Immature natural killer cell (primary cell): ENCODE measurements around the gene NRM. TPM values are rescaled to one million over a fixed set of nuclear protein-coding genes. Genes with fewer than 3 reads are reported as not detected.
A peak's percentile ranks its signal among the peaks of the same experiment; 100 is the strongest.

ENCODE experiments used
- DNase-seq, 3 donors: peaks; one replicate each; pipeline ENCODE4 v3.0.0; 2022; ENCODE audit warnings: mixed read lengths in 1 of 3
- H3K27ac Mint-ChIP-seq, 6 donors: one replicate each; pipeline ENCODE4 v1.8.0; 2020; ENCODE audit warnings: mixed read lengths in 6 of 6, mild to moderate bottlenecking in 5 of 6, inconsistent platforms in 4 of 6, moderate library complexity in 3 of 6
- H3K27me3 Mint-ChIP-seq, 3 donors: one replicate each; pipeline ENCODE4 v1.8.0; 2020 to 2021; ENCODE audit warnings: low read depth in 3 of 3, mild to moderate bottlenecking in 3 of 3, mixed read lengths in 3 of 3, moderate library complexity in 3 of 3, inconsistent platforms in 1 of 3
- H3K36me3 Mint-ChIP-seq, 3 donors: one replicate each; pipeline ENCODE4 v1.8.0; 2020; ENCODE audit warnings: mixed read lengths in 3 of 3, inconsistent platforms in 2 of 3, mild to moderate bottlenecking in 2 of 3
- H3K4me1 Mint-ChIP-seq, 2 donors: one replicate each; pipeline ENCODE4 v1.8.0; 2020; ENCODE audit warnings: inconsistent platforms in 2 of 2, mild to moderate bottlenecking in 2 of 2, mixed read lengths in 2 of 2, moderate library complexity in 1 of 2
- H3K4me3 Mint-ChIP-seq, 5 donors: one replicate each; pipeline ENCODE4 v1.8.0; 2020; ENCODE audit warnings: mild to moderate bottlenecking in 5 of 5, mixed read lengths in 5 of 5, inconsistent platforms in 3 of 5, moderate library complexity in 3 of 5
- H3K9me3 Mint-ChIP-seq, 6 donors: one replicate each; pipeline ENCODE4 v1.8.0; 2020; ENCODE audit warnings: mild to moderate bottlenecking in 6 of 6, mixed read lengths in 6 of 6, inconsistent platforms in 4 of 6, moderate library complexity in 3 of 6
- polyA plus RNA-seq, 3 donors: library from polyadenylated mRNA; unstranded; fragments of 300-500 nt; fragmentation: Illumina TruSeq; gene quantifications; one replicate each; pipeline ENCODE4 v1.2.3, GENCODE V29; 2021

NRM gene
- polyA plus RNA-seq, 3 donors from 2014 or later = 6.7 to 20.1 (median 8.4) TPM

GRCh38 chr6:30716879-30717128 lies 26.0 kb upstream of the NRM start:
- DNase-seq = no peak
- Mint-ChIP-seq H3K27me3 (peaks cover 22 to 27% (median 25%) of the 10 kb centered on the region in 3 donors), H3K4me3 (peak overlapping the region; percentile 92 to 99 (median 99)), H3K9me3 (no peaks in the 10 kb centered on the region), H3K36me3 (peaks cover 7 to 21% (median 8%) of the 10 kb centered on the region in 3 donors), H3K4me1 (peaks cover 58 to 68% of the 10 kb centered on the region in 2 donors), H3K27ac (peak overlapping the region; percentile 96 to 100 (median 100))

- Mint-ChIP-seq H3K36me3 (peaks cover 8 to 31% (median 13%) of the 10 kb centered on the region in 3 donors), H3K4me3 (no peak overlapping the region), H3K27me3 (peaks cover 6 to 11% (median 8%) of the 10 kb centered on the region in 3 donors), H3K4me1 (peaks cover 56 to 66% of the 10 kb centered on the region in 2 donors), H3K9me3 (no peaks in the 10 kb centered on the region), H3K27ac (peak overlapping the region in 2 of 6 donors; percentile 15 to 50)
- DNase-seq = no peak
Measured at GRCh38 chr6:30714263-30714662, 23.5 kb upstream of the NRM start.

GRCh38 chr6:30712441-30712945 lies 21.7 kb upstream of the NRM start:
- Mint-ChIP-seq H3K36me3 (peaks cover 14 to 38% (median 20%) of the 10 kb centered on the region in 3 donors), H3K27ac (peak overlapping the region; percentile 82 to 95 (median 92)), H3K4me1 (peaks cover 48 to 59% of the 10 kb centered on the region in 2 donors), H3K9me3 (no peaks in the 10 kb centered on the region), H3K27me3 (peaks cover 4 to 10% (median 7%) of the 10 kb centered on the region in 3 donors), H3K4me3 (peak overlapping the region; percentile 56 to 79 (median 73))
- no peak for DNase-seq

DNA sequence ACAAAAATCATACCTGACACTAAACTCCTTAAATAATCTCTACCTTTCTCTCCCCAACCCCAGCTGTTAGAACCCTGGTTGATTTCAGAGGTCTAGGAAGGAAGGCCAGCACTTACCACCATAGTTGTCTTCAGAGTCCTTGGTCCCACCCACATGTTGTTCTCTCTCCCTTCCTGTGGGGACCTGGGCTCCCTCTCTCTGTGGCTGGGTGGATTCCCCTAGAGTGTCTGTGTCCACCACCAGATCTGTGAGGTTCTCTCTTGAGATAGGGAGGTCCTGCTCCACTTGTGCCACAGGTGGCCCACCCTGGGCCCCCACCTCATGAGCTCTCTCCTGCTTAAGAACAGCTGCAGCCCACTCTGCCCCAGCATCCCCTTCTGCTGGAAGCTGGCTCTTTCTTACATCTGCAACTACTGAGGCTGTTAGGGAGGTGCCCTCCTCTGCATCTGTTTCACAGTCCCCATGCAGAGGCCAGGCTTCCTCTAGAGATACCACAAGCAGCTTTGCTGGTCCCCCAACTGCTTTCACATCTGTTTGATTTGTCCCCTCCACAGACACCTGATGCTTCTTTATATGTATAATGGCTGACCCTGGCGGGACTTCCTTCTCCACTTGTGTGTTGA lies 21.1 kb upstream of the NRM start:
- peak overlapping the region; percentile 56 to 79 (median 73) for H3K4me3 Mint-ChIP-seq
- H3K27me3 Mint-ChIP-seq = peaks cover 0 to 4% (median under 1%) of the 10 kb centered on the region in 3 donors
- H3K4me1 Mint-ChIP-seq = peaks cover 43 to 53% of the 10 kb centered on the region in 2 donors
- no peaks in the 10 kb centered on the region for H3K9me3 Mint-ChIP-seq
- H3K36me3 Mint-ChIP-seq = peaks cover 18 to 42% (median 23%) of the 10 kb centered on the region in 3 donors
- H3K27ac Mint-ChIP-seq = peak overlapping the region; percentile 82 to 95 (median 92)
- DNase-seq = peak; percentile 50 to 56 (median 53)

DNA sequence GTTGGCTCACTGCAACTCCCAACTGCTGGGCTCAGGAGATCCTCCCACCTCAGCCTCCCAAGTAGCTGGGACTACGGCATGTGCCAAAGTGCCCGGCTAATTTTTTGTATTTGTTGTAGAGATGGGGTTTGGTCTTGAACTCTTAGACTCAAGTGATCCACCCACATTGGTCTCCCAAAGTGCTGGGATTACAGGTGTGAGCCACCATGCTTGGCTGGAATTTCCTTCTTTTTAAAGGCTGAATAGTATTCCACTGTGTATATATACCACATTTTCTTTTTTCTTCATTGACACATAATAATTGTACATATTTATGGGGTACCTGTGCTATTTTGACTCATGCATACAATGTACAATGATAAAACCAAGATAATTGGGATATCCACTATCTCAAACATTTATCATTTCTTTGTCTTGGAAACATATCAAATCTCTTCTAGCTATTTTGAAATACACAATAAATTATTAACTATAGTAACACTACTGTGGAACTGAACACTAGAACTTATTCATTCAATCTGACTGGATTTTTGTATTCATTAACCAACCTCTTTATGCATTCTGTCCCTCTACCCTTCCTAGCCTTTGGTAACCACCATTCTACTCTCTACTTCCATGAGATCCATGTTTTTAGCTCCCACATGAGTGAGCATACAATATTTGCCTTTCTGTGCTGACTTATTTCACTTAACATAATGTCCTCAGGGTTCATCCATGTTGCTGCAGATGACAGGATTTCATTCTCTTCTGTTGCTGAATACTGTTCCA lies 18.5 kb upstream of the NRM start:
- Mint-ChIP-seq H3K27ac (peak overlapping the region in 3 of 6 donors; percentile 9 to 54 (median 14)), H3K4me3 (no peak overlapping the region), H3K9me3 (no peaks in the 10 kb centered on the region), H3K36me3 (peaks cover 19 to 54% (median 38%) of the 10 kb centered on the region in 3 donors), H3K27me3 (peaks cover 0 to 2% (median 1%) of the 10 kb centered on the region in 3 donors), H3K4me1 (peaks cover 32 to 33% of the 10 kb centered on the region in 2 donors)
- DNase-seq = no peak

GRCh38 chr6:30707281-30707850 lies 16.6 kb upstream of the NRM start:
- Mint-ChIP-seq H3K4me1 (peaks cover 18 to 19% of the 10 kb centered on the region in 2 donors), H3K4me3 (no peak overlapping the region), H3K27me3 (peaks cover 0 to 2% (median 1%) of the 10 kb centered on the region in 3 donors), H3K36me3 (peaks cover 27 to 62% (median 42%) of the 10 kb centered on the region in 3 donors), H3K27ac (peak overlapping the region in 1 of 6 donors; percentile 62), H3K9me3 (no peaks in the 10 kb centered on the region)
- no peak for DNase-seq

GRCh38 chr6:30705620-30706019 lies 14.8 kb upstream of the NRM start:
- Mint-ChIP-seq H3K36me3 (peaks cover 27 to 57% (median 34%) of the 10 kb centered on the region in 3 donors), H3K27me3 (peaks cover 0 to 3% (median 1%) of the 10 kb centered on the region in 3 donors), H3K27ac (peak overlapping the region in 2 of 6 donors; percentile 12 to 46), H3K4me3 (no peak overlapping the region), H3K9me3 (no peaks in the 10 kb centered on the region), H3K4me1 (peaks cover under 1 to 1% of the 10 kb centered on the region in 2 donors)
- no peak for DNase-seq

- Mint-ChIP-seq H3K36me3 (peaks cover 27 to 61% (median 34%) of the 10 kb centered on the region in 3 donors), H3K27me3 (peaks cover 0 to 3% (median 1%) of the 10 kb centered on the region in 3 donors), H3K4me1 (no peaks in the 10 kb centered on the region), H3K9me3 (no peaks in the 10 kb centered on the region), H3K27ac (peak overlapping the region in 3 of 6 donors; percentile 42 to 68 (median 48)), H3K4me3 (no peak overlapping the region)
- no peak for DNase-seq
Measured at GRCh38 chr6:30703821-30704220, 13.0 kb upstream of the NRM start.

- Mint-ChIP-seq H3K4me1 (no peaks in the 10 kb centered on the region), H3K27me3 (peaks cover 0 to 3% (median 1%) of the 10 kb centered on the region in 3 donors), H3K9me3 (no peaks in the 10 kb centered on the region), H3K4me3 (no peak overlapping the region), H3K27ac (peak overlapping the region in 2 of 6 donors; percentile 1 to 82), H3K36me3 (peaks cover 25 to 59% (median 32%) of the 10 kb centered on the region in 3 donors)
- no peak for DNase-seq
Measured at GRCh38 chr6:30703011-30703410, 12.2 kb upstream of the NRM start.

DNA sequence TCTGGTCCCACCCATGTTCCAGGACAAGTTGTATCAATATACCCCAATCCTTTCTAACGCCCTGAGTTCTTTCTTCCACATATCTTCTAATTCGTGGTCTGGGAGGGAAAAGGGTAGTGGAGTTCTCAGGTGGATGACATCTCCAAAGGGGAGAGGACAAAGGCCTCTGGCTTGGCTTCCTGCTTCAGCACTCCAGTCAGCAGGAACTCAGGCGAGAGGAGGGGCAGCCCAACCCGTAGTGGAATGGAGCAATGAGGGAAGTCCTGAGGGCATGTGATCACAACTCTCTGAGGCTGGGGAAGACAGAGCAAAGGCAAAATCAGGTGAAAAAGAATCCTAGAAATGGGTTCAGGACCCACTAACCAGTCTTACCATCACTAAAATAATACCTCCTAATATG lies 9.6 kb upstream of the NRM start:
- peaks cover 15 to 42% (median 17%) of the 10 kb centered on the region in 3 donors for H3K36me3 Mint-ChIP-seq
- H3K27me3 Mint-ChIP-seq = peaks cover 0 to 2% (median 0%) of the 10 kb centered on the region in 3 donors
- H3K4me3 Mint-ChIP-seq = no peak overlapping the region
- H3K9me3 Mint-ChIP-seq = no peaks in the 10 kb centered on the region
- no peak overlapping the region for H3K27ac Mint-ChIP-seq
- H3K4me1 Mint-ChIP-seq = no peaks in the 10 kb centered on the region
- DNase-seq = no peak

DNA sequence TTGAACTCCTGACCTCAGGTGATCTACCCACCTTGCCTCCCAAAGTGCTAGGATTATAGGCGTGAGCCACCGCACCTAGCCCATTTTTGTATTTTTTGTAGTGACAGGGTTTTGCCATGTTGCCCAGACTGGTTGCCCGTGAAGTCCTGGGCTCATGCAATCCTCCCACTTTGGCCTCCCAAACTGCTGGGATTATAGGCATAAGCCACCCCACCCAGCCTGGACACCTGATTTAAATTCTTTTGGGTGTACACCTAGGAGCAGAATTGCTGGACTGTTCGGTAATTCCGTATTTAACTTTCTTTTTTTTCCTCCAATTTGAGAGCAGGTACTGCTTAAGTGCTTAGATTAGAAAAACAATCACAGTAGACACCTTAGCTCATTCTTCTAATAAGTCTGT lies 5.6 kb upstream of the NRM start:
- Mint-ChIP-seq H3K9me3 (no peaks in the 10 kb centered on the region), H3K36me3 (peaks cover 0 to 8% (median 0%) of the 10 kb centered on the region in 3 donors), H3K27me3 (no peaks in the 10 kb centered on the region), H3K4me1 (peaks cover 2% of the 10 kb centered on the region in 2 donors), H3K27ac (no peak overlapping the region), H3K4me3 (no peak overlapping the region)
- no peak for DNase-seq

- Mint-ChIP-seq H3K36me3 (peaks cover 0 to under 1% (median 0%) of the 10 kb centered on the region in 3 donors), H3K9me3 (no peaks in the 10 kb centered on the region), H3K4me3 (peak overlapping the region; percentile 77 to 89 (median 84)), H3K4me1 (peaks cover 42 to 43% of the 10 kb centered on the region in 2 donors), H3K27ac (peak overlapping the region; percentile 61 to 83 (median 76)), H3K27me3 (peaks cover 0 to 4% (median 2%) of the 10 kb centered on the region in 3 donors)
- DNase-seq = no peak
Measured at GRCh38 chr6:30691208-30691847, 544 bp upstream of the NRM start.

- peaks cover 4 to 10% (median 6%) of the 10 kb centered on the region in 3 donors for H3K36me3 Mint-ChIP-seq
- H3K4me1 Mint-ChIP-seq = peaks cover 49 to 50% of the 10 kb centered on the region in 2 donors
- DNase-seq = no peak
- H3K27ac Mint-ChIP-seq = peak overlapping the region; percentile 74 to 94 (median 82)
- peaks cover 4 to 9% (median 7%) of the 10 kb centered on the region in 3 donors for H3K27me3 Mint-ChIP-seq
- no peaks in the 10 kb centered on the region for H3K9me3 Mint-ChIP-seq
- peak overlapping the region; percentile 77 to 89 (median 81) for H3K4me3 Mint-ChIP-seq
Measured at GRCh38 chr6:30689985-30690384, 799 bp downstream of the NRM start.
